HG02678 (cell line): ENCODE measurements around the gene ATP5MG.
"Not testable (repeated sequence)": the region's sequence is repeated elsewhere in the genome, so short reads cannot be mapped to it uniquely, and the experiment has no call there.

ENCODE experiments used
- ATAC-seq: cut with Tn5 transposase; IDR thresholded peaks from one replicate; pipeline ENCODE4 v1.9.1; 2021; ENCODE audit warnings: mild to moderate bottlenecking, moderate library complexity; ENCODE audit not compliant: unreplicated experiment

ATP5MG gene

GRCh38 chr11:118401151-118401879, at the start of gene ATP5MG:
TSS of gene ATP5MG (plus strand) at chr11:118401606. CDS start at chr11:118401666, 60 bp downstream.
- ATAC-seq, result peak; percentile 63

- no peak for ATAC-seq
Measured at GRCh38 chr11:118353084-118353710, 48.2 kb upstream of the ATP5MG start.

GRCh38 chr11:118358071-118358470, 43.3 kb upstream of the ATP5MG start:
- no peak for ATAC-seq

GRCh38 chr11:118359295-118359958, 42.0 kb upstream of the ATP5MG start, which contains the start of gene UBE4A:
TSS of gene UBE4A (plus strand) at chr11:118359600. CDS start at chr11:118365081, 5,481 bp downstream.
- peak; percentile 92 for ATAC-seq

- ATAC-seq, result no peak
Measured at GRCh38 chr11:118364956-118365615, 36.3 kb upstream of the ATP5MG start.

GRCh38 chr11:118366287-118366686, 35.1 kb upstream of the ATP5MG start:
- no peak for ATAC-seq

GRCh38 chr11:118370774-118371173, 30.6 kb upstream of the ATP5MG start:
- ATAC-seq, result no peak

GRCh38 chr11:118373263-118373662, 28.1 kb upstream of the ATP5MG start:
- ATAC-seq, result no peak

- no peak for ATAC-seq
Measured at GRCh38 chr11:118373871-118374270, 27.5 kb upstream of the ATP5MG start.

- ATAC-seq, result no peak
Measured at GRCh38 chr11:118374729-118375128, 26.7 kb upstream of the ATP5MG start.

- ATAC-seq, result no peak
Measured at GRCh38 chr11:118375978-118376377, 25.4 kb upstream of the ATP5MG start.

- ATAC-seq, result no peak
Measured at GRCh38 chr11:118379497-118379896, 21.9 kb upstream of the ATP5MG start.

- no peak for ATAC-seq
Measured at GRCh38 chr11:118380571-118380970, 20.8 kb upstream of the ATP5MG start.

GRCh38 chr11:118382954-118383353, 18.5 kb upstream of the ATP5MG start:
- ATAC-seq, result no peak

GRCh38 chr11:118383657-118384056, 17.7 kb upstream of the ATP5MG start:
- ATAC-seq, result no peak

GRCh38 chr11:118396097-118396501, 5.3 kb upstream of the ATP5MG start:
- ATAC-seq, result no peak

GRCh38 chr11:118397448-118397847, 4.0 kb upstream of the ATP5MG start:
- ATAC-seq, result no peak

GRCh38 chr11:118398791-118399559, 2.4 kb upstream of the ATP5MG start:
- ATAC-seq, result no peak

- ATAC-seq, result no peak
Measured at GRCh38 chr11:118401880-118402590, 629 bp downstream of the ATP5MG start.

- ATAC-seq, result not testable (repeated sequence)
Measured at GRCh38 chr11:118402594-118402993, 1.2 kb downstream of the ATP5MG start.
